ENCODE results near the gene CDH18.

CDH18 gene

GRCh38 chr5:19745247-19745646 lies 242.8 kb downstream of the CDH18 start:
- H3K9me3 ChIP-seq (ENCODE audit: insufficient read depth, low read length, severe bottlenecking) = no peaks in the 10 kb centered on the region
- no peak overlapping the region for H3K9ac ChIP-seq (ENCODE audit: low read depth, low read length)
- H2AFZ ChIP-seq (ENCODE audit: low read depth, low read length) = no peak overlapping the region
- no peaks in the 10 kb centered on the region for H3K36me3 ChIP-seq (ENCODE audit: insufficient read depth, low read length)
- DNase-seq (no peak), ATAC-seq (ENCODE audit: insufficient read depth, low read depth) (no peak)
- H3K4me3 ChIP-seq (ENCODE audit: low read depth in 1 of 2, low read length in 2 of 2) = no peak overlapping the region
- no peaks in the 10 kb centered on the region for H4K20me1 ChIP-seq (ENCODE audit: insufficient read depth, low read length)
- TF ChIP-seq EZH2 (IDR thresholded peaks at IDR 0.05; ENCODE audit: borderline replicate concordance, low read depth, low read length, severe bottlenecking) (no peak), CTCF (IDR thresholded peaks at IDR 0.05; ENCODE audit: borderline replicate concordance, extremely low read depth, low read length, poor library complexity, severe bottlenecking) (no peak)
- H3K27me3 ChIP-seq (ENCODE audit: insufficient read depth, low read length, poor library complexity) = no peaks in the 10 kb centered on the region
- H3K79me2 ChIP-seq (ENCODE audit: insufficient read depth, low read length) = no peaks in the 10 kb centered on the region
- H3K27ac ChIP-seq (ENCODE audit: low read length) = no peak overlapping the region
- no peaks in the 10 kb centered on the region for H3K4me1 ChIP-seq (ENCODE audit: insufficient read depth, low read length)
- no peak overlapping the region for H3K4me2 ChIP-seq (ENCODE audit: insufficient read depth, low read length)

GRCh38 chr5:19739671-19740070 lies 248.3 kb downstream of the CDH18 start:
- Histone ChIP-seq H3K79me2 (ENCODE audit: insufficient read depth, low read length) (no peaks in the 10 kb centered on the region), H3K36me3 (ENCODE audit: insufficient read depth, low read length) (no peaks in the 10 kb centered on the region), H3K9ac (ENCODE audit: low read depth, low read length) (no peak overlapping the region), H3K4me3 (ENCODE audit: low read depth in 1 of 2, low read length in 2 of 2) (no peak overlapping the region), H3K27me3 (ENCODE audit: insufficient read depth, low read length, poor library complexity) (no peaks in the 10 kb centered on the region), H2AFZ (ENCODE audit: low read depth, low read length) (no peak overlapping the region), H4K20me1 (ENCODE audit: insufficient read depth, low read length) (no peaks in the 10 kb centered on the region), H3K27ac (ENCODE audit: low read length) (no peak overlapping the region), H3K9me3 (ENCODE audit: insufficient read depth, low read length, severe bottlenecking) (no peaks in the 10 kb centered on the region), H3K4me1 (ENCODE audit: insufficient read depth, low read length) (no peaks in the 10 kb centered on the region), H3K4me2 (ENCODE audit: insufficient read depth, low read length) (no peak overlapping the region)
- no peak for TF ChIP-seq EZH2 (IDR thresholded peaks at IDR 0.05; ENCODE audit: borderline replicate concordance, low read depth, low read length, severe bottlenecking)
- TF ChIP-seq CTCF (IDR thresholded peaks at IDR 0.05; ENCODE audit: borderline replicate concordance, extremely low read depth, low read length, poor library complexity, severe bottlenecking) = no peak
- DNase-seq (no peak), ATAC-seq (ENCODE audit: insufficient read depth, low read depth) (no peak)

GRCh38 chr5:19734776-19735175 lies 253.2 kb downstream of the CDH18 start:
- DNase-seq (no peak), ATAC-seq (ENCODE audit: insufficient read depth, low read depth) (no peak)
- Histone ChIP-seq H3K9ac (ENCODE audit: low read depth, low read length) (no peak overlapping the region), H2AFZ (ENCODE audit: low read depth, low read length) (no peak overlapping the region), H3K4me2 (ENCODE audit: insufficient read depth, low read length) (no peak overlapping the region), H3K27me3 (ENCODE audit: insufficient read depth, low read length, poor library complexity) (no peaks in the 10 kb centered on the region), H3K79me2 (ENCODE audit: insufficient read depth, low read length) (no peaks in the 10 kb centered on the region), H3K27ac (ENCODE audit: low read length) (no peak overlapping the region), H3K36me3 (ENCODE audit: insufficient read depth, low read length) (no peaks in the 10 kb centered on the region), H3K4me3 (ENCODE audit: low read depth in 1 of 2, low read length in 2 of 2) (no peak overlapping the region), H3K4me1 (ENCODE audit: insufficient read depth, low read length) (no peaks in the 10 kb centered on the region), H4K20me1 (ENCODE audit: insufficient read depth, low read length) (no peaks in the 10 kb centered on the region), H3K9me3 (ENCODE audit: insufficient read depth, low read length, severe bottlenecking) (peaks cover 3% of the 10 kb centered on the region)
- TF ChIP-seq EZH2 (IDR thresholded peaks at IDR 0.05; ENCODE audit: borderline replicate concordance, low read depth, low read length, severe bottlenecking) (no peak), CTCF (IDR thresholded peaks at IDR 0.05; ENCODE audit: borderline replicate concordance, extremely low read depth, low read length, poor library complexity, severe bottlenecking) (no peak)

All from DND-41 (cell line).